Natural killer cell treated with Interleukin-12 subunit alpha and Interleukin-12 subunit beta and Interleukin-15 and Interleukin-18, amount 100 ng/mL, for 72 hours (primary cell): Measurements from ENCODE around the gene PTX4. TPM values are rescaled to one million over a fixed set of nuclear protein-coding genes. Genes with fewer than 3 reads are reported as not detected.

Experiments
- ATAC-seq, 2 donors: fragments of 150-1000 bp; cut with Tn5 transposase in 1 of 2; sonication (Bioruptor Pico), chemical (Tn5 transposase) in 1 of 2; 2 replicates each; pipeline ENCODE4 v1.10.0; 2021
- DNase-seq: peaks from one replicate; pipeline ENCODE4 v3.0.0; 2022; ENCODE audit warnings: low spot score
- H3K27ac Mint-ChIP-seq, 2 donors: 1 replicate in 1 of 2; 2 replicates in 1 of 2; pipeline ENCODE4 v1.8.0; 2022; ENCODE audit warnings: mixed read lengths in 2 of 2, mild to moderate bottlenecking in 1 of 2, moderate library complexity in 1 of 2
- H3K27me3 Mint-ChIP-seq, 2 donors: 1 replicate in 1 of 2; 2 replicates in 1 of 2; pipeline ENCODE4 v1.8.0; 2022; ENCODE audit warnings: mixed read lengths in 2 of 2
- H3K36me3 Mint-ChIP-seq: one replicate; pipeline ENCODE4 v1.8.0; 2022; ENCODE audit warnings: mixed read lengths
- H3K4me1 Mint-ChIP-seq, 2 donors: 1 replicate in 1 of 2; 2 replicates in 1 of 2; pipeline ENCODE4 v1.8.0; 2022; ENCODE audit warnings: low read depth in 2 of 2, mixed read lengths in 2 of 2, mild to moderate bottlenecking in 1 of 2
- H3K4me3 Mint-ChIP-seq: one replicate; pipeline ENCODE4 v1.8.0; 2022; ENCODE audit warnings: mixed read lengths
- H3K9me3 Mint-ChIP-seq: 2 replicates; pipeline ENCODE4 v1.8.0; 2022; ENCODE audit warnings: mixed read lengths
- total RNA-seq, 2 donors: library from RNA; stranded (reverse); gene quantifications; one replicate each; pipeline ENCODE4 v1.2.3, GENCODE V29; 2022

PTX4 gene
- total RNA-seq, 2 donors from 2014 or later, result 0.39 TPM; not detected in 1

DNA sequence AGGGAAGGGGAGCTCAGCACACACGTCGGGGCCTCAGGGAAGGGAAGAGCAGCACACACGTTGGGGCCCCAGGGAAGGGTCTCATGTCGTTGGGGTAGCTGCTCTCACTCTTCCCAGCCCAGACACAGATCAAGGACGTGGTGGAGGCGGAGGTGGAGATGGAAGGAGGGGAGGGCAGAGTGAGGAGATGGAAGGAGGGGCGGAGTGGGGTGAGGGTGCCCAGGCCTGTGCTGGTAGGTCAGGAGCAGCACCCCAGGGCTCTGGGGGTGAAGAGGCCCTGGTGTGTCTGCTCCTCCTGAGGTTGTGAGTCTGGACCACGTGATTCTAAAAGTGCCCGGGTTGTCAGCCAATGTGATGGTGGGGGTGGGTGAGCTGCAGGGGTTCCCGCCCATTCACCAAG is 28.8 kb downstream of the PTX4 start:
- ATAC-seq, result no peak
- Mint-ChIP-seq H3K4me1 (peaks cover 0 to 7% of the 10 kb centered on the region in 2 donors), H3K9me3 (no peaks in the 10 kb centered on the region), H3K27me3 (no peaks in the 10 kb centered on the region), H3K27ac (no peak overlapping the region), H3K4me3 (no peak overlapping the region), H3K36me3 (no peaks in the 10 kb centered on the region)
- DNase-seq, result no peak

- H3K36me3 Mint-ChIP-seq, result no peaks in the 10 kb centered on the region
- peaks cover 0 to 7% of the 10 kb centered on the region in 2 donors for H3K4me1 Mint-ChIP-seq
- no peak for ATAC-seq
- peak overlapping the region; percentile 27 for H3K4me3 Mint-ChIP-seq
- no peaks in the 10 kb centered on the region for H3K9me3 Mint-ChIP-seq
- no peaks in the 10 kb centered on the region for H3K27me3 Mint-ChIP-seq
- H3K27ac Mint-ChIP-seq, result peak overlapping the region in 1 of 2 donors; percentile 36
- no peak for DNase-seq
Measured at GRCh38 chr16:1458977-1459341, 29.8 kb downstream of the PTX4 start.

GRCh38 chr16:1458336-1458976 is 30.3 kb downstream of the PTX4 start:
- Mint-ChIP-seq H3K27me3 (no peaks in the 10 kb centered on the region), H3K4me1 (peaks cover 0 to 7% of the 10 kb centered on the region in 2 donors), H3K4me3 (peak overlapping the region; percentile 27), H3K9me3 (no peaks in the 10 kb centered on the region), H3K36me3 (no peaks in the 10 kb centered on the region), H3K27ac (peak overlapping the region in 1 of 2 donors; percentile 36)
- DNase-seq, result no peak
- peak; percentile 85 to 86 for ATAC-seq

GRCh38 chr16:1457489-1458245 is 31.1 kb downstream of the PTX4 start:
- peaks cover 0 to 7% of the 10 kb centered on the region in 2 donors for H3K4me1 Mint-ChIP-seq
- DNase-seq, result peak; percentile 50
- H3K4me3 Mint-ChIP-seq, result no peak overlapping the region
- ATAC-seq, result no peak
- no peaks in the 10 kb centered on the region for H3K27me3 Mint-ChIP-seq
- no peaks in the 10 kb centered on the region for H3K9me3 Mint-ChIP-seq
- no peak overlapping the region for H3K27ac Mint-ChIP-seq
- H3K36me3 Mint-ChIP-seq, result no peaks in the 10 kb centered on the region

DNA sequence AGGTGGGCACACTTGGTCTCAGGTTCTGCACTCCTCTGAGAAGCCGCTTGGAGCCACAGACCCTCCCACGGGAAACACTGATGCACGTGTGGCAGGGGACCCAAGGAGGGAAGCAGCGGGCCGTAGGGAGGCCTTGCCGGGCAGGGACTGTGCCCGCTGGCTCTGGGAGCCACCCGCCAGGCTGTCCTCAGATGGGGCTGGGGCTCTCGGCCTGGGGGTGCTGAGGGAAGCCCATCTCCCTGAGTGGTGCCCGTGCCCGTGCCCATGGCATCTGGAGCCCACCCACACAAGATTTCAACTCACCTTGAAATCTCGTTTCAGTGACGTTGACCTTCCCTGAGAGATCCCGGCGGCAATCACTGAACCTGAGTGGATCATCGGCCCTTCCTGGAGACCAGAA is 31.8 kb downstream of the PTX4 start:
- H3K36me3 Mint-ChIP-seq, result no peaks in the 10 kb centered on the region
- H3K4me3 Mint-ChIP-seq, result no peak overlapping the region
- peak; percentile 54 for DNase-seq
- no peaks in the 10 kb centered on the region for H3K27me3 Mint-ChIP-seq
- no peaks in the 10 kb centered on the region for H3K9me3 Mint-ChIP-seq
- ATAC-seq, result no peak
- H3K4me1 Mint-ChIP-seq, result peaks cover 0 to 7% of the 10 kb centered on the region in 2 donors
- H3K27ac Mint-ChIP-seq, result no peak overlapping the region

DNA sequence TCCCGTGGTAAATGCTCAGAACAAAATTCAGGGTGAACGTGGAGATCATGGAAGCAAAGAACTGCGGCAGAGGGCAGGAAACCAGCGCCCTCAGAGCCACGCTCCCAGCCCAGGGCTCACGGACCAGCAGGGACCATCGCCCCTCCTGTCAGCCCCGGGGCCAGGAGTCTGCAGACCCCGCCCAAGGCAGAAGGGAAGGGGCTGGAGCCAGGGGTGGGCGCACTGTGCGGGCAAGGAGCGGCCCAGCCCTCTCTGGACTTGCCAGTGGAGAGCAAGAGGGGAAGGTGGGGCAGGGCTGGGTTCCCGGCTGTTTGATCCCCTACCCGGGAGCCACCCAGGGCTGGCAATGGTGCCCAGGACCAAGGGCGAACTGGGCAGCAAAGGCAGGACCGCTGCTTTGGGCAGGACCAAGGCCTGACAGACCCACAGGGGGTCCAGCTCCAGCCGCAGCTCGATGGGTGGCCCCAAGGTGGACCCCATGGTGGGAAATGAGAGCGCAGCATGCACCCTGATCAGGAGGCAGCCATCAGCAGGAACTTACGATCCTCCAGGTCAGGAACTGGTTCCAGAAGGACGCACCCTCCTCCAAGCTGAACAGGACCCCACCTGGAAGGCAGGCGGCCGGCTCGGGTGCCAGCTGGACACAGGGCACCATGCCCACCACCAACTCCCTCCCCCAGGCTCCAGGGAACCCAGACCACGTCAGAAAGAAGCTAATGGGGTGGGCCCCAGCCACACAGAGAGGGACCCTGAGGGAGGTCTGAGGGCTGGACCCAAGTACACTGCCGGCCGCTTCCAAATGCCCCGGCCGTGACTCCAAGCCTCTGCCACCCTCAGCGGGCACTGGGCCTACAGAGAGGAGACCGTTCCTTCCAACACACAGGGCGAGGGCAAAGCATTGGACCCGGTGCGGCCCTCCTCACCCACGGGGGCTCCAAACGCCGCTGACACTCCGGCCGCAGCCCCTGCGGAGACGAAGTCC is 33.3 kb downstream of the PTX4 start:
- H3K27ac Mint-ChIP-seq, result no peak overlapping the region
- no peak overlapping the region for H3K4me3 Mint-ChIP-seq
- ATAC-seq (no peak), DNase-seq (peak; percentile 54)
- no peaks in the 10 kb centered on the region for H3K9me3 Mint-ChIP-seq
- no peaks in the 10 kb centered on the region for H3K27me3 Mint-ChIP-seq
- no peaks in the 10 kb centered on the region for H3K36me3 Mint-ChIP-seq
- H3K4me1 Mint-ChIP-seq, result peaks cover 0 to 7% of the 10 kb centered on the region in 2 donors

DNA sequence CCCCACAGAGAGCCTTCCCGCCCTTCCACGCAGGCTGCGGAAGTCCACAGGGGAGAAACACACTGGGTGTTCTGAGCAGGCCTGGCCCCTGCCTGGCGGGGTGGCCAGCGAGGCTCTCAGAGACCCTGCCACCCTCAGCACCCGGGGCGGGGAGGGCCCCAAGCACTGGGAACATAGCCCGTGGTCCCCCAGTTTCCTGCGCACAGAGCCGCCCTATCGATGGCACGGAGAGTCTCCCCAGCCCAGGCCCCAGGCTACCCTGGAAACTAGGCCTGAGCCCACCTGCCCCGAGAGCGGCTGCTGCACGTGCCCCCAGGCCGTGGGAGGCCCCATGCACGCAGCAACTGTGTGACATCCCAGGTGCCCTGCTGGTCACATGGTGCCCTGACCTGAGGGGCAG is 34.2 kb downstream of the PTX4 start:
- Mint-ChIP-seq H3K9me3 (no peaks in the 10 kb centered on the region), H3K27me3 (no peaks in the 10 kb centered on the region), H3K36me3 (no peaks in the 10 kb centered on the region), H3K4me1 (peaks cover 0 to 14% of the 10 kb centered on the region in 2 donors), H3K27ac (no peak overlapping the region), H3K4me3 (no peak overlapping the region)
- DNase-seq, result no peak
- ATAC-seq, result no peak

- Mint-ChIP-seq H3K36me3 (no peaks in the 10 kb centered on the region), H3K4me1 (peaks cover 0 to 9% of the 10 kb centered on the region in 2 donors), H3K9me3 (no peaks in the 10 kb centered on the region), H3K27me3 (no peaks in the 10 kb centered on the region), H3K27ac (no peak overlapping the region), H3K4me3 (no peak overlapping the region)
- DNase-seq, result no peak
- no peak for ATAC-seq
Measured at GRCh38 chr16:1453316-1453715, 35.4 kb downstream of the PTX4 start.

DNA sequence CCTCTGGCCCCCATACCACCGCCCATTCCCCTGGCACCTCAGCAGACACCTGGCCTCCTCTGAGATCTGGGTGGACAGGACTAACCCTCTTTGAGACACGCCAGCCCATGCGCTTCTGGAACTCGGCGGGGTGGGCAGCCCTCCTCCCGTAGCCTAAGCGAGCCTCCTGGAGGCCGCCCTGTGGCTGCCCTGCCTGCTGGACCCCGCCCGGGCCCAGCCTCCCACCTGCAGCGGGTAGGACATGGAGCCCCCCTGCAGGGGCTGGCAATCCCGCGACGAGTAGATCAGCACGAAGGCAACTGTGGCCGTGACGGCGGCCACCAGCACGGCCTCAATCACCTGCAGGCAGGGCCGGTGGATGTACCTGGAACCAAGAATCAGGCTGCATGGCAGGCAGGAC is 36.2 kb downstream of the PTX4 start:
- Mint-ChIP-seq H3K4me3 (no peak overlapping the region), H3K4me1 (peaks cover 0 to 9% of the 10 kb centered on the region in 2 donors), H3K36me3 (no peaks in the 10 kb centered on the region), H3K27ac (no peak overlapping the region), H3K9me3 (no peaks in the 10 kb centered on the region), H3K27me3 (no peaks in the 10 kb centered on the region)
- DNase-seq (no peak), ATAC-seq (no peak)

DNA sequence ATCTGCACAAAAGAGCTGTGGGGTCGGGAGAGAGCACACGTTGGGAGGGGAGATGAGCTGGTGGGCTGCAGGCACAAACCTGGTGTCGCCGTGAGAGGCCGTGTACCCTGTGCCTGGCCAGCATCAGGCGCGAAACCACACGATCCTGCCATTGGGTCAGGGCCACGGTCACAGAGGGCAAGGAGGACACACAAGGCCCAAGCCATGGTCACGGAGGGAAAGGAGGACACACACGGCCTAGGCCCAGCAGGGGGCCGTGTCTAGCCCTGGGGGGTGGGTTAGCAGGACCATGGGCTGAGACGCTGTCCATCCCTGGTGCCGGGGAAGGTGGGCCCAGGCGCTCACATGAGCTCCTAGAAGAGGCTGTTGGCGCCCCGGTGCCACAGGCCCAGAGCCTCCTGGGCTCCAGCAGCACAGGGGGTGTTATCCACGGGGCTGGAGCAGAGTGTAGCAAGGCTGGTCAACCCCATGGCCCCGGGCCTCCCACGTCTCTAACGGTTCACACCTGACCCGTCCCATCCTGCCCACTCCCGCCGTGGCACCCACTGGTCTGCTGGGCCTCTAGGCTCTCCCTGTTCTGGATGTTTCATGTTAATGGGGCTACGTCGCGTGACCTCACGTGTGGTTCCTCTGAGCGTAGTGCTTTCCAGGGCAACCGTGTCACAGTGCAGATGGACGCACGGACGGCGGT is 36.9 kb downstream of the PTX4 start:
- Mint-ChIP-seq H3K9me3 (no peaks in the 10 kb centered on the region), H3K27ac (no peak overlapping the region), H3K36me3 (no peaks in the 10 kb centered on the region), H3K27me3 (no peaks in the 10 kb centered on the region), H3K4me3 (no peak overlapping the region), H3K4me1 (peaks cover 0 to 9% of the 10 kb centered on the region in 2 donors)
- DNase-seq (no peak), ATAC-seq (no peak)

- H3K27ac Mint-ChIP-seq, result no peak overlapping the region
- ATAC-seq (no peak), DNase-seq (no peak)
- no peaks in the 10 kb centered on the region for H3K27me3 Mint-ChIP-seq
- no peak overlapping the region for H3K4me3 Mint-ChIP-seq
- peaks cover 0 to 9% of the 10 kb centered on the region in 2 donors for H3K4me1 Mint-ChIP-seq
- no peaks in the 10 kb centered on the region for H3K9me3 Mint-ChIP-seq
- H3K36me3 Mint-ChIP-seq, result no peaks in the 10 kb centered on the region
Measured at GRCh38 chr16:1450841-1451240, 37.9 kb downstream of the PTX4 start.

- H3K9me3 Mint-ChIP-seq, result no peaks in the 10 kb centered on the region
- no peak overlapping the region for H3K4me3 Mint-ChIP-seq
- no peaks in the 10 kb centered on the region for H3K27me3 Mint-ChIP-seq
- ATAC-seq, result no peak
- no peak for DNase-seq
- no peak overlapping the region for H3K27ac Mint-ChIP-seq
- H3K4me1 Mint-ChIP-seq, result peaks cover 0 to 9% of the 10 kb centered on the region in 2 donors
- H3K36me3 Mint-ChIP-seq, result no peaks in the 10 kb centered on the region
Measured at GRCh38 chr16:1450218-1450617, 38.5 kb downstream of the PTX4 start.

GRCh38 chr16:1449201-1449788 is 39.4 kb downstream of the PTX4 start:
- no peaks in the 10 kb centered on the region for H3K36me3 Mint-ChIP-seq

More at GRCh38 chr16:1449201-1449788, 39.4 kb downstream of the PTX4 start:
- Mint-ChIP-seq H3K4me1 (peaks cover 0 to 9% of the 10 kb centered on the region in 2 donors), H3K4me3 (no peak overlapping the region), H3K27ac (no peak overlapping the region), H3K9me3 (no peaks in the 10 kb centered on the region), H3K27me3 (no peaks in the 10 kb centered on the region)
- DNase-seq, result no peak
- ATAC-seq, result no peak
